NAMALWA (cell line): ENCODE measurements around the gene CFAP410.
"Not testable (repeated sequence)": the region's sequence is repeated elsewhere in the genome, so short reads cannot be mapped to it uniquely, and the experiment has no call there.

Source experiments
- DNase-seq: peaks from one replicate; pipeline ENCODE4 v3.0.0-alpha.2; 2015; ENCODE audit warnings: low spot score

CFAP410 gene

GRCh38 chr21:44350773-44351481, 11.7 kb upstream of the CFAP410 start:
- DNase-seq, result no peak

GRCh38 chr21:44349847-44350772, 10.9 kb upstream of the CFAP410 start:
- DNase-seq, result no peak

GRCh38 chr21:44349416-44349846, 10.2 kb upstream of the CFAP410 start:
- no peak for DNase-seq

GRCh38 chr21:44348861-44349260, 9.7 kb upstream of the CFAP410 start:
- no peak for DNase-seq

GRCh38 chr21:44347911-44348451, 8.8 kb upstream of the CFAP410 start:
- no peak for DNase-seq

DNA sequence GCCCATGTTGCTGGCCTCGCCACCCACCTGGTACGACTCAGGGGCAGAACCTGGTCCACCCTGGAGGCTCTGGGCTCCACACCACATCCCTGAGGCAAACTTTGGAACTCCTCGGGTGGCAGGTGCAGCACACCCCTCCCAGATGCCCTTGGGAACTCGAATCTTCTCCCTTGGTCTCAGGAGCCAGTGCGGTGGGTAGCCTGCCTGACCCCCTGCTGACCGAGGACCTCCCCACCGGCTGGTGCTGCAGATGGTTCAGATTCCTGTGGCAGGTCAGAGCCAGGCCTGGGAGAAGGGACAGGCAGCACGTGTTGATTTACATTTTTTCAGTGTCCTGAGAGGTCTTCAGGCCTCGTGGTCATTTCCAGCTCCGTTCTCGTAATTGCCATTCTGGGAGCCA, 6.3 kb upstream of the CFAP410 start:
- DNase-seq, result no peak

DNA sequence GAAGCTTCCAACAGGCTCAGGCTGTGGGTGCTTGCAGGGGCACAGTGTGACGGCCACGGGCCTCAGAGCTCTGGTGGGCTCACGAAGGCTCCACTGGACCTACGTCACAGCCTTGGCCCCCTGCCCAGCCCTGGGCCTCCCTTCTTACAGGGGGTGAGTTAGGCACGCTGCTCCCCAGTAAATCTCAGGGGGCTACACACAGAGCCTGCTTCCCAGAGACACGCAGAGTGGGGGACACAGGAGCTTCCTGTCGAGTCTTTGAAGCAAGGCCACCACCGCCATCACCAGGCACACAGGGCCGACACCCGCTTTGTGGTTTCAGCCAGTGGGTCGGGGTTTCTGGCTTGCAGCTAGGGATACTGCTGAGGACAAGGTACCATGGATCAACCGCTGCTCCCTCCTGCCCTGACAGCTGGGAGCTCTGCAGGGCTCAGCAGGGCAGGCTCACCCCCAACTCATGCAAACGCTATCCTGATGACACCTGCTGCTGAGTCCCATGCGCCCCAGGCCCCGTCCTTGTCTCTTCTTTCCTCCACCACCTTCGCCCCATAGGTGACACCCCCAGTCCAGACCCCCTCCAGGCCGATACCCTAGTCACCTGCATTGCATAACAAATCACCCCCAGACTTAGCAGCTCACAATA, 5.5 kb upstream of the CFAP410 start:
- DNase-seq, result no peak

GRCh38 chr21:44342981-44343380, 3.8 kb upstream of the CFAP410 start:
- not testable (repeated sequence) for DNase-seq

DNA sequence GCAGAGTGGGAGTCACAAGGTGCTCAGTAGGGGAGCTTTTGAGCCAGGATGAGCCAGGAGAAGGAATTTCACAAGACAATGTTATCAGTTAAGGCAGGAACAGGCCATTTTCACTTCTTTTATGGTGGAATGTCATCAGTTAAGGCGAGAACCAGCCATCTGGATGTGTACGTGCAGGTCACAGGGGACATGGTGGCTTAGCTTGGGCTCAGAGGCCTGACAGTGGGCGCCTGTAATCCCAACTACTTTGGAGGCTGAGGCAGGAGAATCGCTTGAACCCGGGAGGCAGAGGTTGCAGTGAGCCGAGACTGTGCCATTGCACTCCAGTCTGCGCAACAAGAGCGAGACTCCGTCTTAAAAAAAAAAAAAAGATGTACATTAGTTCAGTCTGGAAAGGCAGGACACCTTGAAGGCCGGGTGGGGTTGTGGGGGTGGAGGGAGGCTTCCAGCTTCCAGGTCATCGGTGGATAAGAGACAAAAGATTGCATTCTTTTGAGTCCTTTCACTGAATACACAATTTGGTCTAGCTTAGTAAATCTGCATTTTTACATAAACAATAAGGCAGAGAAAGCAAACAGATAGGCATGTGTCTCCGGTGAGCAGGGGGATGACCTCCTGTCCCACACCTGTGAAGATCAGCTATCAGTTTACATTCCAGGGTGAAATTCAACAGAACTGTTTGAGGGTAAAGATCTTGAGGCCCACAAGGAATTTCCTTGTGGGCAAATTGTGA, 2.7 kb upstream of the CFAP410 start:
- DNase-seq, result not testable (repeated sequence)

DNA sequence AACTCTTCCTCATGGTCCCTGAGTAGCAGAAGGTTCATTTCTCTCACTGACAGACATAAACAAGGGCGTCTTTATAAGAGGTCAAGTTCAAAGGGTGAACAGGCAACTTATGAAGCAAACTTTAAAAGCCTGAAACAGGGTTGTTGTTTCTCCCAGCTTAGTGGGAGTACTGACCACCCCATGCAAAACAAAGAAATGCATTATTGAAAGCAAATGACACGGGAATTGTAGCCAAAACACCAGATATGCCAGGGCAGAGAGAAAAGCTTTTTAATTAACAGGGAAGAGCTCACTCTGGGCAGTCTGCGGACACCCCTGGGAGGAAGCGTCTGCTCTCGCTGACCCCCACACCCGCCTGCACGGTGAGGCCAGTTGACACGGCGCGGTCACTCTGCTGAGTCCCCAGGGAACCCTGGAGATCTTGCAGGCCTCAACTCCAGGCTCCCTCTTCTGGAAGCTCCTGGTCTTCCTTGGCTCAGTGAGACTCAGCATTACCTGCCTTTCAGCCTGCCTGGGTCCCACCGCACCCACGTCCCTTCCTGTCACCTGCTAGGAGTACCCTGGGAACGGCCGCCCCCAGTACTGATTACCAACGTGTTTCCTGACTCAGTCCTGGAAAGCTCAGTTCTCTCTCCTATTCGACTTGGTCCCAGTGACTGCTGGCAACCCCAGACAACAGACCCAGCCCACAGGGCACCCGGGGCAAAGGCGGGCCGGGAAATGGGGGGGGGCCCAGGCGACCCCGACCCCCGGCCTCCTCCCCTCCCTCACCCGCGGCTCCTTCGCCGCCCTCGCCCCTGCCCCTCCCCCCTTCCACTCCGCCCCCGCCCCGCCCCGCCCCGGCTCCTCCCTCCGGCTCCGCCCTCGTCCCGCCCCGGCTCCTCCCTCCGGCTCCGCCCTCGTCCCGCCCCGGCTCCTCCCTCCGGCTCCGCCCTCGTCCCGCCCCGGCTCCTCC, 972 bp downstream of the CFAP410 start:
- peak; percentile 36 for DNase-seq

GRCh38 chr21:44337449-44337848, 1.7 kb downstream of the CFAP410 start:
- no peak for DNase-seq

DNA sequence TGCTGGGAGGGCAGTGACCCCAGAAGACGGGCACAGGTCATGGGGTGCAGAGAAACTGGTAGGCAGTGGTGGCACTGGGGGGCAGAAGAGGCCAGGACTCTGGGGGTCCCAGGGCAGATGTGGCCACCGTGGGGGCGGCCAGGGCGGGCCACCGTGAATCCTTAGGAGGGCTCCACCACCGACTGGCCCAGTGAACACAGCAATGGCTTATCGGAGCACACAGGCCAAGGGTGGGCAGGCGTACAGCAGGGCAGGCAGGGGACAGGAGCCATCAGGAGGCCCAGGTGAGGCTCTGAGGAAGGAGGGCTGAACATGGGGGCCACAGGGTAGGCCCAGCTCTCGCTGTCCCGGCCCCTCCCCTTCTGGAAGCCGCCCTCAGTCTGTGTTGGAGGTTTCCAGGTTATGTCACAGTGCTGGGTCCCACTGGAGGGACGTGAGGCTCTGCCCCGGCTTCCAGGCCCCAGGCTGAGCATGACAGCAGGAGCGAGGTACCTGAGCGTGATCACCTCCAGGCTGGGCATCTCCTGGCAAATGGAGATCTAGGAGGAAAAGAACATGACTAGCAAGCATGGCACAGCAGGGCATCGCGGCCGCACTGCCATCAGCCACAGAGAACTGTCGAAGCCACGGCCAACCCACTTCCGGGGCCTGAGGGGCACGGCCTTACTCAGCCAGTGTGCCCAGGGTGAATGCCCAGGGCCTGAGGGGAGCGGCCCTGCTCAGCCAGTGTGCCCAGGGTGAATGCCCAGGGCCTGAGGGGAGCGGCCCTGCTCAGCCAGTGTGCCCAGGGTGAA, 3.7 kb downstream of the CFAP410 start:
- no peak for DNase-seq

DNA sequence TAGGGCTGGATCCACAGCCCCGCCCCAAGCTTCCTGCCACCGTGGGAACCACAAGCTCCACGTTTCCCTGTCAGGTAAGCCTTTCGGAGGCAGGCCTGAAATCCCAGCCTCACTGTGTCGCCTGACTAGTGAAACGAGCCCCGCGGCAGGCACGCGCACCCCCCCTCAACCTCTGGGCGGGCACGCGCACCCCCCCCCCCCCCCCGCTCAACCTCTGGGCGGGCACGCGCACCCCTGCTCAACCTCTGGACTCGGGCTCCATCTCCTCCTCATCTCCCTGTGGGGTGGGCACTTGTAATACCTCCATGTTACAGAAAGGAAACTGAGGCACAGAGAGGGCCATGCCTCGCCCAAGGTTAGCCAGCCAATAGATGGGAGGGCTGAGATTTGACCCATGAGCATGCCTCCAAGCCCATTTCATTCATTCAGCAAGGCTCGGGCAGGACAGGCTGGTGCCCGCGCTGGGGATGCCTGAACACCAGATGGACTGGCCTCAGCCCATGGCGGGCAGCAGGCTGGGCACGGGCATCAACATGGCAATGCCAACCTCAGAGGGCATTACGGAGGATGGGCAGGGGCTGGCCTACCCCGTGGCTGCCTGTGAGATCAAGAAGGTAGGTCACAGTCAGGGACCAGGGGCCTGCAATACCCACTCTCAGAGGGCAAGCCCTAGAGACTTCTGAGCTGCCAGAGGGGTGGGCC, 4.7 kb downstream of the CFAP410 start:
- DNase-seq, result no peak

GRCh38 chr21:44333509-44334328, 5.5 kb downstream of the CFAP410 start:
- no peak for DNase-seq

DNA sequence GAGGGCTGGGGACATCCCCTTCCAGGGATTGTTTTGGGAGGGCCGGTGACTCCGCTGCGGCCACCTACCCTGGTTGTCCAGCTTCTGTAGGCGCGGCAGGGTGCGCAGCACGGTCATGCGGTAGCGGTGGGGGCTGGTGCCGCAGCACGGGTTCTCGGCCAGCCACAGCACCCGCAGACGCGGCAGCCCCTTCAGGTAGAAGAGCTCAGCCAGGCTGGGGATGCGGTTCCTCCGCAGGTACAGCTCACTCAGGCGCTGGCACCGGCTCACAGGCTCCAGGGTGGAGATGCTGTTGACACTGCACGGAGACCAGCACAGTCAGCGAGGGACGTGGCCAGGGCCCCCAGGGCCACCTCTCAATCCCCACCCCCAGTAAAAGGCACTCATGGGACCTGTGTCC, 6.2 kb downstream of the CFAP410 start:
- no peak for DNase-seq

- no peak for DNase-seq
These were observed 6.8 kb downstream of the CFAP410 start for GRCh38 chr21:44332383-44332782.

DNA sequence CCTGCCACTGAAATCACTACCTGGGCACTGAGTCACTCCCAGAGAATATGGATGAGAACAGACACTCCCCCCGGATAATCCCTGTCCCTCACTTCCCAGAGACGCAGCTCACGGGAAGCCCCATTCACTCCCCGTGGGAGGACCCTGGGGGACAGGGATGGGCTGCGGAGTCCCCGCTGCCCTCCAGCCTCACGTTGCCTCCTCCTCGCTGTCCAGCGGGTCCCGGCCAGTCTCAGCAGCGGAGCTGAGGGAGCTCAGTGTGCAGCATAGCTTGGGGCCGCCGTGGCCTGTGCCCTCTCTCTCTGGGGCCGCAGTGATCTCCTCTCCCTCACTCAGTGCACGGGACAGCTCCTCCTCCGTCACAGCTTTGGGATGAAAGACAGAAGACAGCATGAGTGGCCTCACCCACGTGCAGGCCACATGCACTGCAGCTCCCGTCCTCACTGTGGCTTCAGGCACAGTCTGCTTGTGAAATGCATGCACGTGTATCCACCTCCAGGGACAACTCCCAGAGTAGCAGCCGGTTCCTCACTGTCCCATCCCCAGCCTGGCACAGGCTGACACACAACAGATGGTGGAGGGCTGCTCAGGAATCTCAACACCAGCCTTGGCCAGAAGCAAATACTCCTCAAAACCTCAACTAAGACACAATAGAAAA, 7.4 kb downstream of the CFAP410 start:
- DNase-seq, result no peak

DNA sequence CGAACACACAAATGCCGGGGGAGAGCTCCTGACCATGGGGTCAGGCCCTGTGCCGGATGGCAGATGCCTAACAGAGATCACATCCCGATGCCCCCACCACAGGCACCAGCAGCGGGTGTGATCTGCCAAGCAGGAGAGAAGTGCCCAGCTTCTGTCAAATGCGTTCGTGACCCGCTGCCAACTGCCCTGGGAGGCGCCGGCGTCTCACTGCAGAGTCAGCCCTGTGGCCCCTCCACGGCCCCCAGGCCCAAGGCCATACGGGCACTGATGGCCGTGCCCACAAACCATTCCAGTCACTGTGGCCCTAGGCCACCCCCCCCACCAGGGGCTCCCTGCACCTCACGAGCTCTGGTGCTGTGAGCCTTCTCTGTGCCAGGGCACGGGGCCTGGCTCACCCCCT, 8.0 kb downstream of the CFAP410 start:
- no peak for DNase-seq
